Breast epithelium (tissue), 4 donors: ENCODE measurements around the gene PHGDH. TPM values are rescaled to one million over a fixed set of nuclear protein-coding genes. Genes with fewer than 3 reads are reported as not detected.
"Not testable (repeated sequence)": the region's sequence is repeated elsewhere in the genome, so short reads cannot be mapped to it uniquely, and the experiment has no call there.

Source experiments
- DNase-seq, 2 donors: peaks; one replicate each; pipeline ENCODE4 v3.0.0-alpha.2; 2019; ENCODE audit warnings: low spot score in 2 of 2
- H3K27ac ChIP-seq, 2 donors: fragments of 200-600 bp; sonication (generic) in 1 of 2; one replicate each; pipeline ENCODE4 v1.5.1; 2016 to 2019; ENCODE audit warnings: mild to moderate bottlenecking in 1 of 2
- H3K27me3 ChIP-seq, 2 donors: fragments of 200-600 bp; sonication (generic) in 1 of 2; one replicate each; pipeline versions ENCODE4 v1.5.1 to v1.6.0; 2017 to 2019; ENCODE audit warnings: control low read depth in 1 of 2, mild to moderate bottlenecking in 1 of 2
- H3K36me3 ChIP-seq: fragments of 200-600 bp; one replicate; pipeline ENCODE4 v1.5.1; 2019
- H3K4me1 ChIP-seq, 2 donors: fragments of 200-600 bp; sonication (generic); one replicate each; pipeline ENCODE4 v1.5.1; 2016 to 2019; ENCODE audit warnings: control low read depth in 1 of 2
- H3K4me3 ChIP-seq, 3 donors: fragments of 200-600 bp; sonication (generic); 1 replicate in 2 of 3; 2 replicates in 1 of 3; pipeline ENCODE4 v1.5.1; 2016 to 2019; ENCODE audit warnings: mild to moderate bottlenecking in 3 of 3, moderate library complexity in 2 of 3
- H3K9me3 ChIP-seq, 2 donors: fragments of 200-600 bp; sonication (generic) in 1 of 2; one replicate each; pipeline ENCODE4 v1.5.1; 2016 to 2019; ENCODE audit warnings: control low read depth in 1 of 2
- CTCF ChIP-seq, 3 donors: fragments of 450-650 bp; IDR thresholded peaks; one replicate each; pipeline ENCODE4 v1.5.1; 2016 to 2017; ENCODE audit warnings: antibody characterized with exemption in 3 of 3, mild to moderate bottlenecking in 3 of 3, moderate library complexity in 3 of 3
- POLR2A ChIP-seq: fragments of 450-650 bp; IDR thresholded peaks from one replicate; pipeline ENCODE4 v1.6.1; 2016; ENCODE audit warnings: antibody characterized with exemption, mild to moderate bottlenecking, moderate library complexity
- POLR2AphosphoS5 ChIP-seq, 3 donors: sonication (generic); formaldehyde crosslinking; IDR thresholded peaks; one replicate each; pipeline ENCODE4 v1.6.1; 2017; ENCODE audit warnings: antibody characterized with exemption in 3 of 3
- intact Hi-C: fragments of 100-400 bp; cut with DNase I; formaldehyde crosslinking; loops from one replicate; pipeline ENCODE4 v1.15.1; 2023; ENCODE audit warnings: low total_unique reads
- total RNA-seq, 3 donors: library from RNA; depleted of rRNA; stranded (reverse); fragments of >200 nt; gene quantifications; one replicate each; pipeline ENCODE4 v1.1.0, GENCODE V29; 2016

PHGDH gene
- total RNA-seq, 3 donors from 2014 or later, result 6.1 to 54.7 (median 17.7) TPM

GRCh38 chr1:119779869-119780356 lies 68.2 kb downstream of the PHGDH start:
- intact Hi-C loops, result no loop called here
- Histone ChIP-seq H3K27me3 (no peaks in the 10 kb centered on the region), H3K36me3 (no peaks in the 10 kb centered on the region), H3K9me3 (no peaks in the 10 kb centered on the region), H3K4me1 (no peaks in the 10 kb centered on the region), H3K4me3 (peak overlapping the region in 2 of 3 donors; percentile 7 to 47), H3K27ac (peak overlapping the region; percentile 11 to 23)
- no peak for TF ChIP-seq CTCF (IDR thresholded peaks at IDR 0.05)
- no peak for TF ChIP-seq POLR2A
- no peak for TF ChIP-seq POLR2AphosphoS5 (IDR thresholded peaks at IDR 0.05)
- no peak for DNase-seq

GRCh38 chr1:119781434-119782210 lies 69.9 kb downstream of the PHGDH start:
- no peak overlapping the region for H3K4me3 ChIP-seq
- H3K9me3 ChIP-seq, result no peaks in the 10 kb centered on the region
- no peak overlapping the region for H3K27ac ChIP-seq

GRCh38 chr1:119782631-119783325 lies 71.0 kb downstream of the PHGDH start:
- DNase-seq, result no peak
- H3K36me3 ChIP-seq, result no peaks in the 10 kb centered on the region

More at GRCh38 chr1:119781434-119782210, 69.9 kb downstream of the PHGDH start:
- no peaks in the 10 kb centered on the region for H3K27me3 ChIP-seq
- TF ChIP-seq POLR2AphosphoS5 (IDR thresholded peaks at IDR 0.05), result no peak
- intact Hi-C loops, result no loop called here
- DNase-seq, result no peak
- no peaks in the 10 kb centered on the region for H3K36me3 ChIP-seq
- no peaks in the 10 kb centered on the region for H3K4me1 ChIP-seq

GRCh38 chr1:119783354-119784185 lies 71.8 kb downstream of the PHGDH start:
- Histone ChIP-seq H3K9me3 (no peaks in the 10 kb centered on the region), H3K4me1 (no peaks in the 10 kb centered on the region), H3K36me3 (no peaks in the 10 kb centered on the region), H3K27ac (no peak overlapping the region), H3K27me3 (no peaks in the 10 kb centered on the region), H3K4me3 (no peak overlapping the region)
- TF ChIP-seq CTCF (IDR thresholded peaks at IDR 0.05) (no peak), POLR2A (no peak), POLR2AphosphoS5 (IDR thresholded peaks at IDR 0.05) (no peak)
- DNase-seq, result no peak
- intact Hi-C loops, result no loop called here

More at GRCh38 chr1:119782631-119783325, 71.0 kb downstream of the PHGDH start:
- intact Hi-C loops, result no loop called here
- Histone ChIP-seq H3K4me3 (no peak overlapping the region), H3K27ac (no peak overlapping the region), H3K27me3 (no peaks in the 10 kb centered on the region), H3K9me3 (no peaks in the 10 kb centered on the region), H3K4me1 (no peaks in the 10 kb centered on the region)
- TF ChIP-seq POLR2AphosphoS5 (IDR thresholded peaks at IDR 0.05) (no peak), CTCF (IDR thresholded peaks at IDR 0.05) (no peak), POLR2A (no peak)

GRCh38 chr1:119784191-119784781 lies 72.6 kb downstream of the PHGDH start:
- H3K27me3 ChIP-seq, result no peaks in the 10 kb centered on the region
- peak in 1 of 3 donors; percentile 47 for TF ChIP-seq POLR2AphosphoS5 (IDR thresholded peaks at IDR 0.05)
- TF ChIP-seq POLR2A, result no peak
- no peak for TF ChIP-seq CTCF (IDR thresholded peaks at IDR 0.05)
- no peaks in the 10 kb centered on the region for H3K36me3 ChIP-seq
- no peaks in the 10 kb centered on the region for H3K4me1 ChIP-seq
- intact Hi-C loops, result no loop called here
- no peak overlapping the region for H3K4me3 ChIP-seq
- no peaks in the 10 kb centered on the region for H3K9me3 ChIP-seq
- DNase-seq, result no peak
- H3K27ac ChIP-seq, result no peak overlapping the region

GRCh38 chr1:119786046-119786445 lies 74.3 kb downstream of the PHGDH start:
- H3K9me3 ChIP-seq, H3K27me3 ChIP-seq, H3K36me3 ChIP-seq, DNase-seq, H3K4me1 ChIP-seq, intact Hi-C loops, H3K4me3 ChIP-seq: not testable (repeated sequence)
- peak overlapping the region in 1 of 2 donors; percentile 22 for H3K27ac ChIP-seq

GRCh38 chr1:119786473-119787050 lies 74.8 kb downstream of the PHGDH start:
- H3K36me3 ChIP-seq, H3K4me1 ChIP-seq, H3K27me3 ChIP-seq, intact Hi-C loops, DNase-seq, H3K4me3 ChIP-seq, H3K9me3 ChIP-seq, H3K27ac ChIP-seq: not testable (repeated sequence)
